HT-29 (cell line): ENCODE data around the gene STX18. TPM values are rescaled to one million over a fixed set of nuclear protein-coding genes. Genes with fewer than 3 reads are reported as not detected.

Source experiments
- DNase-seq: peaks from one replicate; pipeline ENCODE4 v3.0.0-alpha.2; 2015; ENCODE audit warnings: low spot score
- total RNA-seq: library from RNA; depleted of rRNA; stranded (reverse); fragments of >200 nt; shearing (Covaris generic); gene quantifications from 2 replicates; pipeline ENCODE4 v1.2.3, GENCODE V29; 2014

Gene STX18
- total RNA-seq, 1 experiment from 2014 or later = 26.4 TPM

DNA sequence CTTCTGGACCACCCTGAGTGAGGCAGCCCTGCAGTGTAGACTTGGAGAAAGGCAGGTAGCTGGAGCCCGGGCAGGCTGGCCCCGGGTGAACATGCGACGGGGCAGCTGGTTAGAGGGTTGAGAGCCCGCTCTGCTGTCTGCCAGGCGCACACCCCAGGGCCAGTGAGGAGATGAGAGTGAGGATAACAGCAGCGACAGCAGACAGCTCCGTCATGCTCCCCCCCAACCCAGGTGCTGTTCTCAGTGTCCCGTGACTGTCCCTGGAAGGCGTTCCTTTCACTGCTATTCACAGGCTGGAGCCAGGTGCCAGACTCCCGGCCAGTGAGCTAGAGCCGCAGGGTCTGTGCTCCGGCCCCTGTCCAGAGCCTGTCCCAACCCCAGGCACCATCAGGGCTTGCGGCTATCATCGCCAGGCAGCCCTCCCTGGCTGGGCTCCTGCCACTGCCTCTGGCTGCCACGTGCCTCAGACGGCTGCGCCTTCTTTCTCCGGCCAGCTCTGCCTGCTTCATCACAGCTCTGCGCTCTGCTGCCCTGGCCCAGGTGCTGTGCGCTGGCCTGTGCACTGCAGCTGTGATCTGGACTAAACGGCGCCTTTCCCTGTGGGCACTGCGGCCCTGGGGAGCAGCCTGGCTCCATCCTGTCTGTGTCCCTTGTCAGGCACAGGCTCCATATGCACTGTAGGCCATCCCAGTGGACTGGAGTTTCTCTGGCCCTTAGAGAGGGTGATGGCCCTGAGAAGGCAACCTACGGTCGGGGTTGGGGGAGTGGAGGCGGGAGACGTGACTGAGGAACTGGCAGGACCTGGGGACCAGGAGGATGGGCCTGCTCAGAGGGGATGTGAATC is 135.2 kb downstream of the STX18 start:
- no peak for DNase-seq

DNA sequence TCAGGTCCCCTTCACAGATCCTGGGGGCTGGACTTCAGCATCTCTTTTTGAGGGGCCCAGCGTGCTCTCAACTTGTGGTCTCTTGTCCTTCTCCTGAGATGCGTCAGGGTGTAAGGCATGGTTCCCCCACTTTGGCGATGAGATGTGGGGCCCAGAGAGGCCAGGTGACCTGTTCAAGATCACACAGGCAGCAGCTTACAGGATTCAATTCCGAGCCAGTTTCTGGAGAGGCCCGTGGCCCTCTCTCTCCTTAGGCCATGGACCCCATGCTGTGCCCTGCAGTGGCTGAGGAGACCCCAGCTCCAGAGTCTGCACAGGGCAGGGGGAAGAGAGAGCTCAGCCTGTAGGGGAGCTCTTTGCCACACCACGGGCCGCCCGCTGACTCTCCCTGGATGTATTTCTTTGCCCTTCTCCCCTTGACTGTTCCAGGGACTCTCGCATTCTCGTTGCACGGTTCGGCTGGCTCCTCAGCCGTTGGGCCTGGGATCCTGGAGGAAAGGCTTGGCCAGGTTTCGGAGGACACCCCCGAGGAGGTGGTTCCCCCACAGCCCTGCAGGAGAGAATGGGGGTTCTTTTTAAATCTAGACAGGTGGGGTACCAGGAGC is 136.4 kb downstream of the STX18 start:
- no peak for DNase-seq

DNA sequence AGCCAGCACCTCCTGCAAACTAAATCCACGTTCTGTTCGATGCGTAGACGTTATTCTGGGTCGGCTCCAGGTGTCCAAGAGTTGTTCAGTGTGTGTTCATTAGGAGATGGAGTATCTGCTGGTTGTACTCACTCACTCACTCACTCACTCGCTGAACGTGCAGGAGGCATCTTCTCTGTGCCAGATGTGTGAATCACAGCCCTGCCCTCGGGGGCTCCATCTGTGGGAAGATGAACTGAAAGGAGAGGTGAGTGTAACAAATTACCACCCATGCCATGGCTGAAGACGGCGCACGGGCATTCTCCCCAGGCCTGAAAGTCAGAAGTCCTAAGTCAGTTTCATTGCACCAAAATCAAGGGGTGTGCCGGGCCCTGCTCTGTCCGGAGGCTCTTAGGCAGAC is 138.9 kb downstream of the STX18 start:
- DNase-seq = no peak

DNA sequence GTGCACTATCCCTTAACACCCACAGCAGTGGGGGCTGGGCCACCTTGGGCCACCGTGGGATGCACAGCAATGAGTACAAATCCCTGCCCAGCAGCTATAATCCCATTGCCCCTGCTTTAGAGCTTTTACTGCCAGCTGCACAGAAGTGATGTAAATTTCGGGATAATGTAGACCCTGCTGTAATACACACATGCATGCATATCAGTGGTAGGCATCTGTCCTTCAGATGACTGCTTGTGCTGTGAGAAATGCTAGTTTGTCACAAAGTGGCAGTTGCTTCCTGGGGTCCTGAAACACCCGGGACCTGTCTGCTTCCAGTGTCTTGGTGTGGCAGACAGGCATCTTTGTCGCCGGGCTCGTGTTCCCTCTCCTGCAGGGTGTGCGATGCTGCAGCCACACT is 140.8 kb downstream of the STX18 start:
- no peak for DNase-seq

DNA sequence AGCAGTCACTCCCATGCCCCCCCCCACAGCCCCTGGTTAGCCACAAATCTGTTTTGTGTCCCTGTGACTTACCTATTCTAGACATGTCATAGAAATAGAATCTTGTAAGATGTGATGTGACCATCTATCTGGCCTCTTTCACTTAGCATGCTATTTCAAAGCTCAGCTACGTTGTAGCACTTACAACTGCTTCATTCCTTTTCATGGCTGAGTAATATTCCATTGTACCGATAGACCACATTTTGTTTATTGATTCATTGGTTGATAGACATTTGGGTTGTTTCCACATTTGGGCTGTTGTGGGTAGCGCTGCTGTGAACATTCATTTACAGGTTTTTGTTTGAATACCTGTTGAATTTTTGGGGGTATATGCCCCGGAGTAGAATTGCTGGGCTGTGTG is 143.4 kb downstream of the STX18 start:
- DNase-seq = no peak

DNA sequence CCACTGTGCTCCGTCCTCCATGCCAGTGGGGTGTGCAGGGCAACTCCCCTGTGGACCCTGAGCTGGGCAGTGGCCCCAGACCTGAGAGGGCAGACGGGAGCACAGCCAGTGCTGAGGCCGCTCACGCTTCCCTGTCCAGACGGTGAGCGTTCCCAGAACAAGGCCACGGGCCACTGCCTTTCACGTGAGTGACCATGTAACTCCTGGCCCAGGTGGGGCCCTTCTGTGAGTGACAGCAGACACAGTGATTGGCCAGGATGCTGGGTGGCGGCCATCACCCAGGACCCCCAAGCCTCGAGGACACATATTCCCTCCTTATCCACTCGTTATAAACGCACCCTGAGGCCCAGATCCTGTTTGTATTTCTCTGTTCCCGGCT is 144.4 kb downstream of the STX18 start:
- DNase-seq = no peak

DNA sequence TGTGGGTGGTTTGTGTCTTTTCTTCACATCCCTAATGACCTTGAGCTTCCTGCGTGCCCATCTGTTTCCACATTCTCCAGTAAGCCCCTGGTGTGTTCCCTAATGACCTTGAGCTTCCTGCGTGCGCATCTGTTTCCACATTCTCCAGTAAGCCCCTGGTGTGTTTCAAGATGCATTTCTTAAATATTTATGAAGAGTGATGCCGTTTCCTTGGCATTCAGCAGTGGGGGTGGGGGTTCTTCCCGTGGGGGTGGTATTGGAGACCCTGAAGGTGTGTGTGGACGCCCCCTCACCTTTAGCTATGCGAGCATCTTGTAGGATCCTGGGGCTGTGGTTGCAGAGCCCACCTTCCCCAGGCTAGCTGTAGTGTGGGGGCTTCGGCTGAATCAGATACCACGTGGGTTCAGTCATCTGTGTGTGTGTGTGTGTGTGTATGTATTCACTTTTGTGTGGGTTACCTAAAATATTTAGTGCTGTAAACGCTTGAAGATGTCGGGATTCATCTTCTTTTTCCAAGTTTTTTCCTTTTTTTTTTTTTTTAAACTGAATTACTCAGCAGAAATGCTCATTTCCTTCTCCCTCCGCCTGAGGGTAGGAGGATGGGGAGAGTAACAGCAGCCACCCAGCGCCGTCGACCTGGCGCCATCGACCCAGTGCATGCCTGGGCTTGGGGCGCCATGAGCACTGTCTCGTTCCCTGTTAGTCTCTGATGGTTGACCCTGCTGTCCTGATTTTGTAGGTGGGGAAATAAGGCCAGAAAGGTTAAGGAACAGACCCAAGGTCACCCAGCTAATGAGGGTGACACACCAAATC is 145.0 kb downstream of the STX18 start:
- no peak for DNase-seq

DNA sequence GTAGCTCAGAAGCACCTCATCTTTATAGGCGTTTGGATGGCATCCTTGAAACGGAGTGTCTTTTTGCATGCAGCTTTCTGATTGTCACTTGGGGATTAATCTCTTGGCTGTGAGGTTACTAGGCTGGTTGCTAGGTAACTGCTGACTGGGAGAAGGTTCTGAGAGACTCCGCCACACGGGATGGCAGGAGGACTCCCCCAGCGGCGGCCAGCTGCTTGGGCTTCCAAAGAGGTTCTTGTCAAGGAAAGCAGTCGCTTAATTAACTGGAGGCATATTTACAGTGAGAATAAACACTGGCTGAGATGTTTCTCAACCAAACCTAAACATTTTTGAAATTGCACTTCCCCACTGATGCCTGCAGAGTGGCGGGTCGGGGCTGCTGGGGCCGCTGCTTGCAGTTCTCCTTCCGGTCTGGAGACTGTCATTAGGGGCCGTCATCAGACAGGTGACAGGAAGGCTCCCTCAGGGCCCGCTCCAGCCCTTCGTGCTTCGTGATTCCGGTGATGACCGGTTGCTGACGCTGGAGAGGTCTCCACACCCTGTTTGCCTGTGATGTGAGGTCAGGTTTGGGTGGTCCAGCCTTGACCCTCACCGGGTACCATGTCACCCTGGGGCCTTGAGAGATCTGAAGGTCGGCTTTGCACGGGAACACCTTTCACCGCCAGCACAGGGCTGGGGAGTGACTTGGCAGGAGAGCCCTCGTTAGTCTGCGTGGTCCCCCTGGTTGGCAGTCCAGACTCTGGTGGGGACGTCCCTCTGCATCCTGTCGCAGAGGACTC is 145.8 kb downstream of the STX18 start:
- DNase-seq = peak; percentile 18

DNA sequence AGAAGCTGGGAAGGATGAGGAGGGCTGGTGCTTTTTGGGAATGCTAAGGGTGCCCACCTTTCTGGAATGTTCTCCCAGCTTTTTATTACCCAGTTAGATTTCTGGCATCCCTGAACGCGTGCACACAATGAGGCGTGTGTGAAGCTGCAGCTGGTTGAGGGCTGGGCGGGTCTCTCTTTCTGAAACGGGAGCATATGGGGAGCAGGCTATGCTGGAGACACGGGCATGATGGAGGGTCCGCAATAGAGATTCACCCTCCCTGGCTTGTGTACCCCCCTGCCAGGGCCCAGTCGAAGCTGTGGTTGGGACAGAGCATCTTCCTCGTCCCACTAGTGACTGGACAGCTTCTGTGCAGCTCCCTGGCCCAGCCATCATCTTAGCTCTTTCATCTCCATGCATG is 146.5 kb downstream of the STX18 start:
- DNase-seq = no peak

DNA sequence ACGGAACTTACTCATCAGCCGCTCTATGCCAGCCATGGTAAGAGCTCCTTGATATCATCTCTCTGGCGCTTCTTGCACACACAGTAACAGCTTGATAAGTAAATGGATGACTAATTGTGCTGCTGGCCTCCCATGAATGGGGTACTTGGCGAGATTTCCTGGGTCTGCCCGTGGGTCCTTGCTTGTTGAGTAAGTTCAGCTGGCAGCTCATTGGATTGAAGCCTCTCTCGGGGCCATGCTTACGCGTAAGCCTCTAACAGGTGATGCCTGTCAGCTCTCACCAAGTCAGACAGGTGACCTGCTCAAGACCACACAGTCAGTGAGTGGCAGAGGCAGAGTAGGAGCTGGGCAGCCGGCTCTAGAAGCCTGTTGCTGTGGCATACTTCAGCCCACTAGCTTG is 147.2 kb downstream of the STX18 start:
- DNase-seq = no peak

DNA sequence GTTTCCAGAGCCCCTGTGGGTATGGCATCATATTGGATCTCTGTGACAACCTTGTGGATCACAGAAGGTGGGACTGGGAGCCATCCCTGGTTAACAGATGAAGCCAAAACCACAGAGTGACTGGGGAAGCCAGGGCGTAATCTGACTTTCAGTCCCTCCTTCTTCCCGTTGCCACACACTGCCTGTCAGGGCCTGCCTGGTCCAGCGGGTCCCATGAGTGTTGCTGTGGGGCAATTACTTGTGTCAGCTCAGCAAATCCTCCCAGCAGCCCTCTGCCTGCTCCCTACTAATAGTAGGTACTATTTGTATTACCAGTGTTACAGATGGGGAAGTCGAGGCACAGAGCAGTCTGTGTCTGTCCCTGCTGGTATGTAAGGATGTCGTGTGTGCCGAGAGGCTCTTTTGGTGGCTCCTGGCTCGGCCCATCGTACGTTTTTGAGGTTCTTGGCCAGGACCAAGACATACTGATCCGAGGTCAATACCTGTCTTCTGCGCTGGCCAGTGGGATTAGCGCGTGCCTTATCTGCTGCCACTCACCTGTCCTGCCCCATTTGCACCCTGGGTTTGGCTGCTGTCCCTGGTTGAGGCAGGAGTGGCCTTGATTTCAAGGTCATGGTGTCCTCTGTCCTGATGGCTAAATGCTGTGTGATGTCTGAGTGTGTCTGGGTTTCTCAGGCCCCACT is 149.2 kb downstream of the STX18 start:
- no peak for DNase-seq

DNA sequence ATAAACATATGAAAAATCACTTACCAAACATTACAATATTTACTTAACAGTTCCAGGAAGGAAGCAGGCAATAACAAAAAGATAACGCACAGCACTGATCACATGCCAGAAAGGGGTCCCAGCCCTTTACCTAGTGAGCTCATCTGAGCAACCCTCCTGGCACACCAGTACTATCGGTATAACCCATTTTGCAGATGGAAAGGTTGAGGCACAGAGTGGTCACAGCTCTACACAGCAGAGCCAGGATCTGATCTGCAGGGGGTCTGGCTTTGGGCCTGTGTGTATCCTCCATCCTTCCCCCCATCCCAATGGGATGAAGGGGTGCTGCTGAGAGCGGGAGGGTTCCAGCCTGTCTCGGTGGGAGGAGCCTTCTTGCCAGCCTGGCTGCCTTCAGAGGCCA is 150.0 kb downstream of the STX18 start:
- DNase-seq = no peak

DNA sequence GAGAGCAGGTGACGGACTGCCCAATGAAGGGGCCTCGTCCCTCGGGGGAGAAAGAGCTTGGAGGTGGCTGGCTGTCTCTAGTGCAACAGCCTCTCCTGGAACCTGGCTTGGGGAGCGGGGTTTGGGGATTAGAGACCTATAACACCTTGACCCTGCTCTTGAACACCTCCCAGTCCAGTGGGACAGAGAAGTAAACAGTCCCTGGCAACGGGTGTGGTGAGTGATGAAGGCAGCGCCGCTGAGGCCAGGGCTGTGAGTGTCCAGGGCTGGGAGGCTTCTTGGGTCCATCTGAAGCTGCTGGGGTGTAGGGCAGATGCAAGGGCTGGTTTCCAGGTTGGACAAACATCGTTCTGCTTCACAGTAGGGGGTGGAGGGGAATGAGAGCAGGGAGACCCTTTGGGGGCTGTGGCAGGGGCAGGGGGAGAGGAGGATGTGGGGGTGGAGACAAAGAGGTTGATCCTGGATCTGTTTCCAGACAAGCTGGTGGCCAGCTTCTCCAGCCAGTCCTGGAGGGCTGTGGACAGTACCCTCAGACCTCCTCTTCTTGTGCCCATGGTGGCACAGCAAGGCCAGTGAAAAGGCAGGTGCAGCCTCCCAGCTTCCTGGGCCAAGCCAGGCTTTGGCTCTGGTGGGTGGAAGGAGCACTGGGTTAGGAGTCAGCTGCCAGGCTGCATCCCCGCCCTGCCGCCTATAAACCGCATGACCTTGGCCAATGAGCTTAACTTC is 151.2 kb downstream of the STX18 start:
- no peak for DNase-seq

DNA sequence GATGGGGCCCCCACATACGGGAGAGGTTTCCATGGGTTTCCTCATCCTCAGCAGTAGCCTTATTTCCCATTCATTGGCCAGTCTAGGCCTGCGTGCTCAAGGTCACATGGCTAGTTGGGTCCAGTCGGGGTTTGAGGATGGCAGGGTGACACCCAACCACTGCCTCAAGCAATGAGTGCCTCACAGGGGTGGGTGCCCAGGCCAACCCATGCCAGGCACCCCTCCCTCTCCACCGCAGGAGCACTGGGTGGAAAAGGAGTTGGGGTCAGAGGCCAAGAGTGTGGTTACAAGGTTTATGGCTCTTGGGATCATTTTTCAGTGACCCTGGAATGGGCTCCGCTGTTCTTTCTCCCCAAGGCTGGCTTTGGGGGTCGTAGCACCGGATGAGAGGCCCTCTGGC is 151.8 kb downstream of the STX18 start:
- DNase-seq = no peak

DNA sequence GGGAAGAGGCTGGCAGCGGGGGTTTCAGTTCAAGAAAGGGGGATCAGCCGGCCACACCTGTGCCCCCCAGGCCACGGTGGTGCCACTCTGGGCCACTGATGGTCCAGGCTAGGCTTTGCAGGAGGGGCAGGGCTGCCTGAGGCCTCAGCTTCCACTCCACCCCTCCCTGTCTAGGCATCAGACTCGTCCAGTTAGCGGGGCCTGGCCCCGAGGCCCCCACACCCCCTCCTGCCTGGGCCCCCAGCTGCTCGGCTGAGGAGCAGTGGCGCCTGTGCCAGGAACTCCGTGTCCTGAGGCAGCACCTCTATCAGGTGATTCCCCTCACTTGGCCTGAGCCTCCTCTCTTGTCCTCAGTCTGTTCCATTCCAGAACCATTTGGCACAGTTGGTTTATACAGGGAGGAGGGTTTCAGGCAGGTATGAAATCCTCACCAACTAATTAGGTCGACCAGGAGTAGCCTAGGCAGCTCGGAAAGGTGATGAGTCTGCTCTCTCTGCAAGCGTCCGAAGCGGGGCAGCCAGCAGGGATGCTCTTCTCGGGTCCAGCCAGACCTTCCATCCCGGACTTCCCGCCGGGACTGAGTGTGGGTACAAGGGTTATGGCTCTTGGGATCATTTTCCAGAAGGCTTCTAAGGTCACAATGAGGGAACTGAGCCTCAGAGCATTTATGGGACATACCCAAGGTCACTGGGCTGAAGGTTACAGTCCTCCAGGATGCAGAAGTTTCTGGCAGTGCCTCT is 152.8 kb downstream of the STX18 start:
- no peak for DNase-seq

DNA sequence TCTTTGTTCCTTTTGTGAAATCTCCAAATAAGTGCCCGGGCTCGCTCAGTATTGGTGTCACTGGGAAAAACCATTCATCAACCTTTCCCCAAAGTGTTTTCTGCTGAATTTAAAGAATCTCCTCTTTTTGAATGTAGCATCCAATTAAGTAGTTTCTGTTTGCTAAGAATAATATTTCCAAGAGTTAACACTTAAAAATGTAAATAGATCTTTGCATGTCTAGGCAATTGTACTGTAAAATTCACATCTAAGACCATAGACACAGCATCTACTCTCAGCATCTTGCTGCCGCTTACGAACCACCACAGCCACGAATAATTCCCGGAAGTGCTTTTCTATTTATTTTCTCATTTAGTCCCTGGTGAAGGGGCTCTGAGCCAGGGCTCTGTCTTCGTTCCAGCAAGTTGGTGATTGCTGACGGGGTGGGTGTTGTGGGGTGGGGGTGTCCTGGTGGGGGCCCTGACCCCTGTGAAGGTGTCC is 153.5 kb downstream of the STX18 start:
- no peak for DNase-seq

DNA sequence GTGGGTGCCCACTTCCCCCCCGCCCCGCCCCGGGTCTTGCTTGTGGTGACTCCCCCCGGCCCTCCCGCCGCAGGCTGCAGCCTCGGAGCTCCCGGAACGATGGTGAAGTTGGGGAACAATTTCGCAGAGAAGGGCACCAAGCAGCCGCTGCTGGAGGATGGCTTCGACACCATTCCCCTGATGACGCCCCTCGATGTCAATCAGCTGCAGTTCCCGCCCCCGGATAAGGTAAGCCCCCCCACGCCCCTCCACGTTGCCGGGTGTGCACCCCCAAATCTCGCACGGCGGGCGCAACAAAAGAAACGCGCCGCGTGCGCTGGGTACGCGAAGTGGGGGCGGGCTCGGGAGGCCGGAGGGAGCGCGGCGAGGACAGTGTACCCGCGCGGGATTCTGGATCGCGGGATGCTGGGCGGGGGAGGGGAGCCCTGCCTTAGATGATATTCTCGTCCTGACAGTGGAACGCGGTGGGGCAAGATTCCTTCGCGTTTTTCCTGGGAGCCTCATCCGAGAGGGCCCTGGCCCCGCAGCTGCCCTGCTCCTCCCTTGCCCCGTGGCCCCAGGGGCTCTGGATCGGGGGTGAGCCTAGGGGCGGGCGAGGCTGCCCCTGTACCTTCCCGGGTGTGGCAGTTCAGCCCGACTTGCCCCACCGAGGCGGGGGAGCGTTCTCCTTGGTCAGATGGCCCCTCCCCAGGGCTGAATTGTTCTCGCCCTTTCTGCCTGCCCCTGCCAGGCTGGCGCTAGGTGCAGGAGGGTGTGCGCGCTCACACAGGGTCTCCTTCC is 154.1 kb downstream of the STX18 start:
- DNase-seq = no peak

DNA sequence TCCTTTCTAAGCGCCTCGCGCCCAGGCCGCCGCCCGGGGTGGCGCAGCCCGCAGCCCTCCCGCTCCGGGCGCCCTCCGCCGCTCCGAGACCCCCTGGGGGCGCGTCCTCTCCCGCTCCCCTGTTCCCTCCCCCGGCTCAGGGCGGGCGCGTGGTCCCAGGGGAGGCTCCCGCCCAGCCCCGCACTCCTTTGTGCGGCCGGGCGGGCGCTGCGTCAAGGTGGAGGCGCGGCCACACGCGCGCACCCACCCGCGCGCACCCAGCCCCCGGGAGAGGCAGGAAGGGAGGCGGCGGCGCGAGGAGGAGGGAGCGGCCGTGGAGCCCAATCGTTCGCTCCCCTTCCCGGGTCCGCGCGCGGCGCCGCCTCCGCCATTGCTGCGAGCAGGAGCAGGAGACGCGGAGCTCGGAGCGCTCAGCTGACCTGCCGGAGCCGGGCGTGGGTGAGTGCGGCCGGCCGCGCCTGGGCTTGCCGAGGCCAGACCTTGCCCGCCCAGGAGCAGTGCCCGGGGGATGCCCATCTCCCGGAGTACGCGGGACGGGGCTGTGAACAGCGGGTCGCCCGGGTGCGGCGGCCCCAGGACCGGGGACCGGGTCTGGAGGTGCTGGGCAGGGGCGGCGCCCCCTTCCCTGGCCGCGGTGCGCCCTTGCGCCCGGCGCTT is 155.0 kb downstream of the STX18 start, which contains the start of gene NSG1:
Gene NSG1, plus strand, starts transcription at position 367 of the 657 bp plus-strand sequence. CDS start 528 bp downstream, outside the sequence.
- DNase-seq = no peak
